Calu3 (cell line): Measurements from ENCODE around the gene USP32. TPM values are rescaled to one million over a fixed set of nuclear protein-coding genes. Genes with fewer than 3 reads are reported as not detected.
"Not testable (repeated sequence)": the region's sequence is repeated elsewhere in the genome, so short reads cannot be mapped to it uniquely, and the experiment has no call there.

Experiments used
- BruUV-seq: library from RNA; stranded (reverse); fragments of 400-500 nt; replicated peaks from 2 replicates; lab custom pipeline; 2021; lab: Mats Ljungman, UMichigan
- CTCF ChIA-PET: fragments of 300-600 bp; sonication (Branson Sonifier 250); formaldehyde crosslinking; loops from one replicate; lab custom pipeline; 2022; ENCODE audit warnings: antibody characterized with exemption; lab: Charles Lee
- DNase-seq: peaks from one replicate; pipeline ENCODE4 v3.0.0; 2022
- H3K27ac Mint-ChIP-seq: one replicate; pipeline ENCODE4 v1.8.0; 2022; ENCODE audit warnings: mixed read lengths; ENCODE audit not compliant: unreplicated experiment
- H3K27me3 Mint-ChIP-seq: one replicate; pipeline ENCODE4 v1.8.0; 2022; ENCODE audit warnings: mixed read lengths; ENCODE audit not compliant: unreplicated experiment
- H3K36me3 Mint-ChIP-seq: one replicate; pipeline ENCODE4 v1.8.0; 2022; ENCODE audit warnings: mild to moderate bottlenecking, moderate library complexity, mixed read lengths; ENCODE audit not compliant: insufficient read depth, unreplicated experiment
- H3K4me1 Mint-ChIP-seq: one replicate; pipeline ENCODE4 v1.8.0; 2022; ENCODE audit warnings: mild to moderate bottlenecking, low read depth, mixed read lengths; ENCODE audit not compliant: unreplicated experiment
- H3K4me3 Mint-ChIP-seq: one replicate; pipeline ENCODE4 v1.8.0; 2022; ENCODE audit warnings: mild to moderate bottlenecking, low read depth, moderate library complexity, mixed read lengths; ENCODE audit not compliant: unreplicated experiment
- H3K9me3 Mint-ChIP-seq: one replicate; pipeline ENCODE4 v1.8.0; 2022; ENCODE audit warnings: low read depth, mixed read lengths; ENCODE audit not compliant: unreplicated experiment
- CTCF ChIP-seq: fragments of 200-600 bp; IDR thresholded peaks from one replicate; pipeline ENCODE4 v1.8.0; 2022; ENCODE audit warnings: antibody characterized with exemption; ENCODE audit not compliant: unreplicated experiment
- intact Hi-C: fragments of 100-400 bp; cut with micrococcal nuclease; formaldehyde crosslinking; loops from one replicate; pipeline ENCODE4 v1.10.0; 2022; ENCODE audit not compliant: unreplicated experiment
- total RNA-seq: library from RNA; stranded (reverse); gene quantifications from 2 replicates; pipeline ENCODE4 v1.2.3, GENCODE V29; 2022

Gene USP32
- total RNA-seq, 1 experiment from 2014 or later, result 29.6 TPM

GRCh38 chr17:60193482-60193881 is 198.5 kb downstream of the USP32 start:
- intact Hi-C loops, result no loop called here
- DNase-seq, result no peak
- H3K27ac Mint-ChIP-seq, result no peak overlapping the region
- no peak for TF ChIP-seq CTCF
- H3K4me3 Mint-ChIP-seq, result no peak overlapping the region
- no peaks in the 10 kb centered on the region for H3K4me1 Mint-ChIP-seq
- H3K36me3 Mint-ChIP-seq, result peaks cover 6% of the 10 kb centered on the region
- CTCF ChIA-PET, result no interaction called here
- H3K9me3 Mint-ChIP-seq, result no peaks in the 10 kb centered on the region
- no TSS peak for BruUV-seq
- no peaks in the 10 kb centered on the region for H3K27me3 Mint-ChIP-seq

GRCh38 chr17:60193032-60193431 is 198.9 kb downstream of the USP32 start:
- H3K36me3 Mint-ChIP-seq, H3K27me3 Mint-ChIP-seq, intact Hi-C loops, DNase-seq, H3K4me3 Mint-ChIP-seq, H3K27ac Mint-ChIP-seq, CTCF ChIA-PET, BruUV-seq, H3K9me3 Mint-ChIP-seq, H3K4me1 Mint-ChIP-seq: not testable (repeated sequence)

GRCh38 chr17:60190032-60190431 is 201.9 kb downstream of the USP32 start:
- intact Hi-C loops, H3K27ac Mint-ChIP-seq, BruUV-seq, H3K9me3 Mint-ChIP-seq, CTCF ChIA-PET, H3K27me3 Mint-ChIP-seq, H3K4me3 Mint-ChIP-seq, H3K36me3 Mint-ChIP-seq, DNase-seq: not testable (repeated sequence)
- H3K4me1 Mint-ChIP-seq, result peaks cover 13% of the 10 kb centered on the region

GRCh38 chr17:60188759-60189158 is 203.2 kb downstream of the USP32 start:
- H3K27ac Mint-ChIP-seq, result no peak overlapping the region
- no peak for TF ChIP-seq CTCF

GRCh38 chr17:60186846-60187745 is 204.8 kb downstream of the USP32 start:
- Mint-ChIP-seq H3K36me3 (peaks cover 10% of the 10 kb centered on the region), H3K27ac (peak overlapping the region; percentile 88), H3K4me1 (peaks cover 13% of the 10 kb centered on the region)
- H3K27me3 Mint-ChIP-seq, H3K9me3 Mint-ChIP-seq, H3K4me3 Mint-ChIP-seq: not testable (repeated sequence)
- BruUV-seq, result TSS peak; percentile 26
- CTCF ChIA-PET, result interaction anchor here (0.8 to 1.0 kb wide), 2 partner anchors 12 to 45 kb away, joined by 3 read pairs; no protein-coding TSS in a partner anchor
- peak; percentile 12 for DNase-seq
- intact Hi-C loops, result loop anchor here (5.0 kb wide), 1 partner anchor 35 kb away; no protein-coding TSS in a partner anchor

More at GRCh38 chr17:60188759-60189158, 203.2 kb downstream of the USP32 start:
- H3K4me1 Mint-ChIP-seq, result peaks cover 13% of the 10 kb centered on the region
- DNase-seq, result no peak
- BruUV-seq, result no TSS peak
- H3K27me3 Mint-ChIP-seq, result no peaks in the 10 kb centered on the region
- CTCF ChIA-PET, result no interaction called here
- intact Hi-C loops, result loop anchor here (5.0 kb wide), 1 partner anchor 36 kb away; no protein-coding TSS in a partner anchor
- H3K36me3 Mint-ChIP-seq, result peaks cover 10% of the 10 kb centered on the region
- H3K9me3 Mint-ChIP-seq, result no peaks in the 10 kb centered on the region
- H3K4me3 Mint-ChIP-seq, result no peak overlapping the region

GRCh38 chr17:60186372-60186771 is 205.6 kb downstream of the USP32 start:
- BruUV-seq, result TSS peak; percentile 54
- H3K27me3 Mint-ChIP-seq, DNase-seq, H3K4me3 Mint-ChIP-seq, H3K9me3 Mint-ChIP-seq: not testable (repeated sequence)
- Mint-ChIP-seq H3K27ac (peak overlapping the region; percentile 88), H3K4me1 (peaks cover 13% of the 10 kb centered on the region), H3K36me3 (peaks cover 13% of the 10 kb centered on the region)
- CTCF ChIA-PET, result interaction anchor here (0.8 kb wide), 1 partner anchor 45 kb away, joined by 3 read pairs; no protein-coding TSS in a partner anchor
- intact Hi-C loops, result loop anchor here (5.0 kb wide), 1 partner anchor 34 kb away; no protein-coding TSS in a partner anchor

GRCh38 chr17:60180380-60180779 is 211.6 kb downstream of the USP32 start:
- H3K4me3 Mint-ChIP-seq, H3K4me1 Mint-ChIP-seq, intact Hi-C loops, H3K27me3 Mint-ChIP-seq, H3K9me3 Mint-ChIP-seq, H3K27ac Mint-ChIP-seq, DNase-seq, BruUV-seq, CTCF ChIA-PET: not testable (repeated sequence)
- peaks cover 27% of the 10 kb centered on the region for H3K36me3 Mint-ChIP-seq

GRCh38 chr17:60178180-60178579 is 213.8 kb downstream of the USP32 start:
- intact Hi-C loops, BruUV-seq, H3K27me3 Mint-ChIP-seq: not testable (repeated sequence)

More at GRCh38 chr17:60178180-60178579, 213.8 kb downstream of the USP32 start:
- H3K9me3 Mint-ChIP-seq, H3K4me3 Mint-ChIP-seq, H3K27ac Mint-ChIP-seq, CTCF ChIA-PET, DNase-seq, H3K4me1 Mint-ChIP-seq: not testable (repeated sequence)
- H3K36me3 Mint-ChIP-seq, result peaks cover 17% of the 10 kb centered on the region
